ENCODE data around the gene GUCY1A2.

DNA sequence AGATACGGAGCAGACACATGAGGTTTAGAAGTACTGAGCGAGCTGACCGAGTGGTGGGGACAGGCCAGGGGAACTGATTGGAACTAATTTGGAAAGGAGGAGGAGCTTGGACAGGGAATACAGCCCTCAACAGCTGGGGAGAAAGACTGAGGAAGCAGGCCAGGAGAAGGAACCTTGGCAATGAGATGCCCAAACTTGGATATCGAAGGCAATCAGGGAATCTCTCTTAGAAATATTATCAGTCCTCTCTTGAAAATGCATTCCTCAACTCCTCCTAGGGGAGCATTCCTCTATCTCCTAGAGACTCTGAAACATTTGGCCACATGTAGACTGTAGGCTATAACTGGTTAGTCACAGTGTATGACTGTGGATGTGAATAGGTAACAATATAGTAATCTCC, 284.6 kb downstream of the GUCY1A2 start:
- TF ChIP-seq, protein P1, sequence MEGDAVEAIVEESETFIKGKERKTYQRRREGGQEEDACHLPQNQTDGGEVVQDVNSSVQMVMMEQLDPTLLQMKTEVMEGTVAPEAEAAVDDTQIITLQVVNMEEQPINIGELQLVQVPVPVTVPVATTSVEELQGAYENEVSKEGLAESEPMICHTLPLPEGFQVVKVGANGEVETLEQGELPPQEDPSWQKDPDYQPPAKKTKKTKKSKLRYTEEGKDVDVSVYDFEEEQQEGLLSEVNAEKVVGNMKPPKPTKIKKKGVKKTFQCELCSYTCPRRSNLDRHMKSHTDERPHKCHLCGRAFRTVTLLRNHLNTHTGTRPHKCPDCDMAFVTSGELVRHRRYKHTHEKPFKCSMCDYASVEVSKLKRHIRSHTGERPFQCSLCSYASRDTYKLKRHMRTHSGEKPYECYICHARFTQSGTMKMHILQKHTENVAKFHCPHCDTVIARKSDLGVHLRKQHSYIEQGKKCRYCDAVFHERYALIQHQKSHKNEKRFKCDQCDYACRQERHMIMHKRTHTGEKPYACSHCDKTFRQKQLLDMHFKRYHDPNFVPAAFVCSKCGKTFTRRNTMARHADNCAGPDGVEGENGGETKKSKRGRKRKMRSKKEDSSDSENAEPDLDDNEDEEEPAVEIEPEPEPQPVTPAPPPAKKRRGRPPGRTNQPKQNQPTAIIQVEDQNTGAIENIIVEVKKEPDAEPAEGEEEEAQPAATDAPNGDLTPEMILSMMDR (IDR thresholded peaks at IDR 0.05), result no peak
- TF ChIP-seq POLR2A (IDR thresholded peaks at IDR 0.05), result no peak
